ENCODE data around the gene MARCKS.
"Not testable (repeated sequence)": the region's sequence is repeated elsewhere in the genome, so short reads cannot be mapped to it uniquely, and the experiment has no call there.

Gene MARCKS

DNA sequence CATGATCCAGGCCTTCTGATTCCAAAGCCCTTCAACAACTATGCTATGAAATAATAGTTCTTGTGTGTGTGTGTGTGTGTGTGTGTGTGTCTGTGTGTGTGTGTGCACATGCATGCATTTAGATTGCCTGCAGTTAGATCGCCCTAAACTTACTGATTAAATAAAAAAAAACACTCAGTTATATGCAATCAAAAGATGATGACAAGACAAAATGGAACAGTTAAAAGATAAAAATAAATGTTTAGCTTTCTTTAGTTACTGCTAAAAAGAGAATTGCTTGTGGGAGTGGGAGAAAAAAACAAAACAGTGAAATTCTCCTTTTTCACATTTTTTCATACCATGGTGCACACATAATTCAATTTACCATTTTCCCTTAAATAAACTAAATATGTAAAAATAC lies 29.4 kb downstream of the MARCKS start:
- DNase-seq: no peak

DNA sequence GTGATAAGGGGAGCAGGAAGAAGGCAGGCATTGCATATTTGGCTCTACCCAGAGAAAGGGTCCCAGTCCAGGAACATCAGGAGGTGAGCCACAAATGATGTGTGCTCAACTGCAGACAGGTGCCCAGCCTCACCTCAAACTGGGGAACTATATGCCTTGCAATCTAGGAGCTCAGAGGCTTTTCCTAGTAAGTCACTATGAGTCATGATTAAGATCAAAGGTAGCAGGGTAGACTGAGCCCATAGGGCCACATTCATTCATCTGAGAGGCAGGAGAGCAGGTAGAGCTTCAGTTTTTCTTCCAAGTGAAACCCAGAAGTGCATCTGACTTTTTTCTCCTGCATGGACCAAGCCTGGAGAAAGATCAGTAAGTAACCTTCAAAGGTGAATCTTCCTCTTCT lies 31.3 kb downstream of the MARCKS start:
- DNase-seq: no peak

- DNase-seq: no peak
Observed at GRCh38 chr6:113888956-113889630, 31.9 kb downstream of the MARCKS start.

DNA sequence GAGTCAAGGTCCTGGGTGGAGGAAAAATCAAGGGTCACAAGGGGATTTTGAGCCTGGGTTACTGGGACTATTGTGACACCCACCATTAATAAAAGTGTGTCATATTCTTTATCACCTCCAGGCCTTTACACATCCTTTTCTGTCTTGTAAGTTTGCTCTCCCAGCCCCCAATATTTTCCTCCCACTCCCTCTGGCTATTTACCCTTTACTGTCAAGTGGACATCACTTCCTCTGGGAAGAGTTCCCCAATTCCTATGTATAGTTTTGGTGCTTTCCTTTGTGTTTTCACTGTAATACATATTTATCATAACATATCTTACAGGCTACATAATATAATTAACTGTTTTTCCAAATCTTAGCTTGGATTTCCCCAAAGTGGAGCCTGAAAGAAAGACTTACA lies 36.3 kb downstream of the MARCKS start:
- no peak for DNase-seq

DNA sequence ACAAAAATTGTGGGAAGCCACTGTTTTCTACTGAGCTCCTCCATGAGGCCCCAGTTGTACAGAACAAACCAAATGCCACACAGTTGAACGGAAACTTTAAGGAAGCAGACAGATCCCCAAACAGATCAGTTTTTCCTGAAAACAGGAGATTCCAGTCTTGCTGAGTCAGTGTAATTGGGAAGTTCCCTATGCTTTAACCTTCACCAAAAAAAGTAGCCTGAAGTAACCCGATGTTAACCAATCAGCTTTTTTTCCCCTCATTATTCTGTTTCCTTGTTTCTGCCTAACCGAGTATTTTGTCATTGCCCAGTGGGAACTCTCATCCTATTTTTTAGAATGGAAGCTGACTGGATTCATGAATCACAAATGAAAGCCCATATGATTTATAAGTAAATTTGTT lies 36.7 kb downstream of the MARCKS start:
- no peak for DNase-seq

DNA sequence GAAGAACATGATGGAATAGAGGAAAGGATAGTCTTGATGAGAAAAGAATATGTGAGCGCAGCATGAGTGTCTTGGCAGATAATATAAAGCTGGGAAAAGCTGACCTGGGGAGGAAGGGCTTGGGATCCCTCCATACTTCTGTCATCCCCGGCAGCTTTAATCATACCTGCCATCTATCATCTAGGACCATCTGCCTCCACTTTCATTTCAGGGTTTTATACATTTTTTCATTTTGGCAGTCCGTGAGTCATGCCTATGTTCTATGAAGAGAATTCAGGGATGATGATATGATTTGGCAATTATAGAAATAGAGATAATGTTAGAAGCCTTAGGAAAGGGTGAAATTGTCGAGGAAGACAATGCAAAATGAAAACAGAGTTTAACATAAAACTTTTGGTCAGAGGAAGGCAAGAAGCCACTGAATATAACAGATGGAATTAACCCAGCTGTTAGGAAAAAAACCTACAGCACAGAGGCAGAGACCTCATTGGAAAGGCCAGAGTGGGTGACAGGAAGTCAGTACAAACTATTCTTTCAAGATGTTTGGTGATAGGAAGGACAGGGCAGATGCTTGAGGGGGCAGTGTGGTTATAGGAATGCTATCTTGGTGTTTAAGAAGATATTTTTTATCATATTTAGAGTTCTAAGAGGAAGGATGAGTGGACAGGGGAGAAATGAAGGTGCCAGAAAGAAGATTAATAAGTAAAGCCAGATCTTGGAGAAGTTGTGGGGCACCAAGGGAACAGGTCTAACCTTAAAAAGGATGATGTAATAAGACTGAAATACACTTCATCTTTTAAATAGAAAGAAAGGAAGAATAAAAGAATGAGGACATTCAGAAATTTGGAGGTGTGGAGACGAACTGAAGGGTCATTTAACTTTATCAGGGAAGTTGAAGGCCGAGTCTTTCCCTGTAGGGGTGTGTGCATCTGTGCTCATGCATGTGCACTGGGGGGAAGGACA lies 37.8 kb downstream of the MARCKS start:
- no peak for DNase-seq

DNA sequence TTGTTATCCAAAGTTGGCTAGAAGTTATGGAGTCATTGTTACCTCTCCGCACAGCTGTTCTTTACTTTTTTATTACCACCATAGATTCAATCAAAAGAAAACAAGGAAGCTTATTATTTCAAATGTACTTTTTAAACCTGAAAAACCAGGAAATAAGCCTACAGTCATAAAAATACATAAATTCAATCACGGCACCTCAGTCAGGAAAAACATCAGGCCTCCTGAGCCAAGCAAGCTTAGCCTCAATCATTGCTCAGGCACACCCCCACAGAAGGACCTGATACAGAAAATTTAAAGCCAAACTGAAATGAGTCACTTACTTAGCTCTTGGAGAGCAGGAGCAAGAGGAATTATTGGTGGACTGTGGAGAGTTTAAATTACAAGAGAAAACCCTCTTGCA lies 44.3 kb downstream of the MARCKS start:
- no peak for DNase-seq

GRCh38 chr6:113903666-113904330 lies 46.7 kb downstream of the MARCKS start:
- DNase-seq: no peak

DNA sequence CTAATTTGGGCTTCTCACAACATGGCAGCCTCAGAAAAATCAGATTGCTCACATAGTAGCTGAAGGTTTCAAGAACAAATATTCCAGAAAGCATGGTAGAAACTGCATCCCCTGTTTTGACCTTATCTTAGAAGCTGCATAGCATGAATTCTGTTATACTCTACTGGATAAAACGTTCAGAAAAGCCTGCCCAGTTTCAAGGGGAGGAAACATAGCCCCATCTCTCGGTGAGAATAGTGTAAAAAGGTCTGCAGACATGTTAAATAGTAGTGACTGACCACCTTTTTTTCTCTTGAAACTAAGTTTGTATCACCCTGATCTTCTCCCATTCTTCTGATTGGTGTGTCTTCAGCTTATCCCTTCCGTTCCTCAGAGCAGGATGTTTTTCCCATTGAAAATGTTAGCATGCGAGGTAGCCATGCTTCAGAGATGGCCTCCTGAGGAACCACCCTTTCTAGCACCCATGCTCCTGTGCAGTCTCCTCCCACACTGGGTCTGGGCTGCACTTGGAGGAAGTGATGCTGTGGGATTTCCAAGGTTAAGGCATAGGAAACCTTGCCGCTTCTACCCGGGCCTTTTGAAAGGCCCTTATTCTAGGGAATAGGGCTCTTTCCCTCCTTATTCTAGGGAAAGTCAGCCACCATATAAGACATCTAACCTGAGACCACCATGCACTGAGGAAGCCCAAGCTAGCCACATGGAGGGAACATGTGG lies 50.1 kb downstream of the MARCKS start:
- no peak for DNase-seq

DNA sequence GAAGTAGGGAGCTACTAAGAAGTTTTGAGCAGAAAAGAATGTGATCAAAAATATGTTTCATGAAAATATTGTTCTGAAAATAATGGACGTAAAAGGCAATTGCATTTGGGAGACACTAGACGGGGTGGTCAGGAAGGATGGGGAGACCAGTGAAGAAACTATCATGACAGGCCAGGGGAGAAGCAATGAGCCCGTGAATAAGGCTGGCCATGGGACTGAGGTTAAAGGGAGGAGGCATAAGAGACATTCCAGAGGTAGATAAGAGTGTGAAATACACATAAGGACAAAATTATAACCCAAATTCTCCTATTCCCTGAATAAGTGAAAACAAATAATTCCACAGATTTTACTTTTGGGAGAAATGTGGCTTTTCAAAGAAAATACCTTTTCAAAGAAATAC lies 51.7 kb downstream of the MARCKS start:
- no peak for DNase-seq

- DNase-seq: peak; percentile 38 to 66
Observed at GRCh38 chr6:113909224-113909856, 52.2 kb downstream of the MARCKS start.

- DNase-seq: not testable (repeated sequence)
Observed at GRCh38 chr6:113910285-113910684, 53.1 kb downstream of the MARCKS start.
